H1 (cell line): ENCODE results near the gene RNF157. TPM values are rescaled to one million over a fixed set of nuclear protein-coding genes. Genes with fewer than 3 reads are reported as not detected.

Experiments
- CTCF ChIA-PET: fragments of 300-600 bp; sonication (Branson Sonifier 250); formaldehyde crosslinking; loops from one replicate; lab custom pipeline; 2021; ENCODE audit not compliant: partially characterized antibody; lab: Charles Lee
- POLR2A ChIA-PET: fragments of 300-600 bp; sonication (Branson Sonifier 250); formaldehyde crosslinking; loops from one replicate; lab custom pipeline; 2021; ENCODE audit warnings: inconsistent platforms; ENCODE audit not compliant: partially characterized antibody; lab: Charles Lee
- DNase-seq, 2 experiments: peaks; one replicate each; pipeline versions ENCODE4 v3.0.0 to v3.0.0-alpha.2; 2010 to 2022; ENCODE audit warnings: low spot score in 2 of 2, low read depth in 1 of 2, mixed read lengths in 1 of 2
- FAIRE-seq: peaks from 2 replicates; lab custom pipeline; 2011; peaks lifted over from hg19 to GRCh38; lab: Jason Lieb, UNC
- H2AFZ ChIP-seq: 2 replicates; pipeline ENCODE4 v1.8.1; 2012; ENCODE audit warnings: low read length, inconsistent platforms
- H2AK5ac ChIP-seq: 2 replicates; pipeline ENCODE4 v1.6.1; 2013; ENCODE audit warnings: low read depth, low read length
- H2BK120ac ChIP-seq: replicated peaks from 2 replicates; pipeline ENCODE3; 2013; ENCODE audit warnings: low read depth, low read length, inconsistent platforms
- H2BK12ac ChIP-seq: 2 replicates; pipeline ENCODE4 v1.6.1; 2013; ENCODE audit warnings: low read depth, low read length
- H2BK15ac ChIP-seq: 2 replicates; pipeline ENCODE4 v1.6.1; 2013; ENCODE audit warnings: low read length
- H2BK20ac ChIP-seq: 2 replicates; pipeline ENCODE4 v1.6.1; 2013; ENCODE audit warnings: low read length
- H2BK5ac ChIP-seq: 2 replicates; pipeline ENCODE4 v1.6.1; 2013; ENCODE audit warnings: low read depth, low read length
- H3K14ac ChIP-seq: 2 replicates; pipeline ENCODE4 v1.6.1; 2013; ENCODE audit warnings: inconsistent platforms; ENCODE audit not compliant: insufficient read length
- H3K18ac ChIP-seq: 2 replicates; pipeline ENCODE4 v1.6.1; 2013; ENCODE audit warnings: low read length; ENCODE audit errors: extremely low read depth
- H3K23ac ChIP-seq: 2 replicates; pipeline ENCODE4 v1.6.1; 2013; ENCODE audit warnings: inconsistent platforms; ENCODE audit not compliant: insufficient read length
- H3K23me2 ChIP-seq: 2 replicates; pipeline ENCODE4 v1.6.1; 2013; ENCODE audit warnings: low read depth, low read length
- H3K27ac ChIP-seq: 2 replicates; pipeline ENCODE4 v1.6.1; 2011; ENCODE audit warnings: low read depth, low read length, inconsistent platforms
- H3K27me3 ChIP-seq, 4 experiments: replicated peaks in 1 of 4; 1 replicate in 1 of 4; 2 replicates in 3 of 4; pipeline versions ENCODE4 v1.6.1 to v1.8.1; 2011 to 2013; ENCODE audit warnings: low read length in 3 of 4, mild to moderate bottlenecking in 3 of 4, inconsistent platforms in 2 of 4, mixed read lengths in 2 of 4, moderate library complexity in 1 of 4; ENCODE audit not compliant: control insufficient read depth in 3 of 4, insufficient read depth in 3 of 4; ENCODE audit errors: extremely low read depth in 1 of 4
- H3K36me3 ChIP-seq, 4 experiments: 2 replicates each; pipeline versions ENCODE4 v1.6.1 to v1.8.1; 2011 to 2013; ENCODE audit warnings: mild to moderate bottlenecking in 4 of 4, low read length in 3 of 4, moderate library complexity in 2 of 4, control low read depth in 1 of 4, inconsistent platforms in 1 of 4; ENCODE audit not compliant: insufficient read depth in 4 of 4, control insufficient read depth in 2 of 4
- H3K4ac ChIP-seq: replicated peaks from 2 replicates; pipeline ENCODE3; 2013; ENCODE audit warnings: low read length, low read depth, mixed read lengths, inconsistent platforms; ENCODE audit not compliant: insufficient read length
- H3K4me1 ChIP-seq, 4 experiments: replicated peaks in 1 of 4; 1 replicate in 1 of 4; 2 replicates in 3 of 4; pipeline versions ENCODE4 v1.6.1 to v1.8.1; 2011 to 2013; ENCODE audit warnings: low read length in 3 of 4, inconsistent platforms in 2 of 4, mixed read lengths in 1 of 4; ENCODE audit not compliant: insufficient read depth in 4 of 4, control insufficient read depth in 3 of 4
- H3K4me2 ChIP-seq, 2 experiments: 2 replicates each; pipeline versions ENCODE4 v1.6.1 to v1.8.1; 2011 to 2013; ENCODE audit warnings: low read depth in 2 of 2, low read length in 2 of 2, control low read depth in 1 of 2, inconsistent platforms in 1 of 2, mild to moderate bottlenecking in 1 of 2; ENCODE audit not compliant: insufficient read depth in 1 of 2
- H3K4me3 ChIP-seq, 4 experiments: fragments of 200-600, 300-600 bp in 1 of 4; sonication (generic), shearing (Covaris generic), sonication (Bioruptor Twin) in 1 of 4; 2 replicates each; pipeline versions ENCODE4 v1.5.1 to v1.8.1; 2011 to 2016; ENCODE audit warnings: low read length in 4 of 4, low read depth in 3 of 4, control low read depth in 2 of 4, inconsistent platforms in 2 of 4, mild to moderate bottlenecking in 2 of 4, mixed read lengths in 1 of 4, moderate library complexity in 1 of 4; ENCODE audit not compliant: insufficient read depth in 2 of 4; ENCODE audit errors: extremely low read depth in 1 of 4
- H3K56ac ChIP-seq: replicated peaks from 2 replicates; pipeline ENCODE3; 2013; ENCODE audit warnings: low read depth, mild to moderate bottlenecking, mixed read lengths, low read length, inconsistent platforms; ENCODE audit not compliant: insufficient read length
- H3K79me1 ChIP-seq: 2 replicates; pipeline ENCODE4 v1.6.1; 2013; ENCODE audit warnings: low read depth, low read length, control low read depth
- H3K79me2 ChIP-seq, 2 experiments: 2 replicates each; pipeline versions ENCODE4 v1.6.1 to v1.8.1; 2012 to 2013; ENCODE audit warnings: low read length in 2 of 2, mild to moderate bottlenecking in 2 of 2, inconsistent platforms in 1 of 2; ENCODE audit not compliant: insufficient read depth in 2 of 2, control insufficient read depth in 1 of 2
- H3K9ac ChIP-seq, 4 experiments: replicated peaks in 1 of 4; 1 replicate in 1 of 4; 2 replicates in 3 of 4; pipeline versions ENCODE4 v1.6.1 to v1.8.1; 2011 to 2013; ENCODE audit warnings: low read depth in 3 of 4, low read length in 3 of 4, control low read depth in 2 of 4, mild to moderate bottlenecking in 2 of 4, moderate library complexity in 2 of 4, inconsistent platforms in 1 of 4; ENCODE audit errors: extremely low read depth in 1 of 4
- H3K9me3 ChIP-seq, 2 experiments: 2 replicates each; pipeline versions ENCODE4 v1.6.1 to v1.8.1; 2012 to 2013; ENCODE audit warnings: mild to moderate bottlenecking in 2 of 2, moderate library complexity in 2 of 2, control low read depth in 1 of 2, inconsistent platforms in 1 of 2, low read depth in 1 of 2, low read length in 1 of 2, mixed read lengths in 1 of 2; ENCODE audit not compliant: insufficient read depth in 2 of 2
- H4K20me1 ChIP-seq, 2 experiments: replicated peaks in 1 of 2; 2 replicates each; pipeline versions ENCODE3 to v1.8.1; 2011 to 2013; ENCODE audit warnings: inconsistent platforms in 2 of 2, low read length in 2 of 2, mild to moderate bottlenecking in 1 of 2; ENCODE audit not compliant: insufficient read depth in 2 of 2, control insufficient read depth in 1 of 2
- H4K5ac ChIP-seq: 2 replicates; pipeline ENCODE4 v1.6.1; 2013; ENCODE audit warnings: low read length, low read depth, mixed read lengths, inconsistent platforms; ENCODE audit not compliant: insufficient read length
- H4K8ac ChIP-seq: 2 replicates; pipeline ENCODE4 v1.8.0; 2013; ENCODE audit warnings: mild to moderate bottlenecking, moderate library complexity, low read length, inconsistent platforms; ENCODE audit not compliant: insufficient read depth; ENCODE audit errors: extremely low read depth
- H4K91ac ChIP-seq: replicated peaks from 2 replicates; pipeline ENCODE3; 2013; ENCODE audit warnings: low read length, mixed read lengths, inconsistent platforms; ENCODE audit not compliant: insufficient read length
- ASH2L ChIP-seq: fragments of 200-600, 300-600 bp; sonication (generic); IDR thresholded peaks from one replicate; pipeline ENCODE4 v1.7.1; 2017; ENCODE audit warnings: low read length
- CHD2 ChIP-seq: IDR thresholded peaks from 2 replicates; pipeline ENCODE4 v1.6.1; 2012; ENCODE audit warnings: low read length, improper control_type of control experiment
- CTCF ChIP-seq, 3 experiments: IDR thresholded peaks; 1 replicate in 2 of 3; 2 replicates in 1 of 3; pipeline versions ENCODE4 v1.5.1 to v1.6.1; 2011; ENCODE audit warnings: low read length in 3 of 3, mild to moderate bottlenecking in 3 of 3, inconsistent platforms in 2 of 3, low read depth in 1 of 3, moderate library complexity in 1 of 3; ENCODE audit not compliant: insufficient read depth in 1 of 3; ENCODE audit errors: control extremely low read depth in 1 of 3
- MAFK ChIP-seq: IDR thresholded peaks from 2 replicates; pipeline ENCODE4 v1.6.1; 2012; ENCODE audit warnings: low read depth, mild to moderate bottlenecking, improper control_type of control experiment, low read length
- PHF8 ChIP-seq: fragments of 200-600 bp; sonication (generic); conservative IDR thresholded peaks from 2 replicates; pipeline ENCODE4 v1.7.1; 2012; ENCODE audit warnings: low read depth, mild to moderate bottlenecking, inconsistent platforms, low read length, moderate library complexity
- POLR2AphosphoS5 ChIP-seq: IDR thresholded peaks from 2 replicates; pipeline ENCODE4 v1.6.1; 2011; ENCODE audit warnings: low read depth, low read length
- RNF2 ChIP-seq: fragments of 200-900, 300-1000 bp; sonication (generic); IDR thresholded peaks from 2 replicates; pipeline ENCODE4 v1.7.1; 2016; ENCODE audit warnings: borderline replicate concordance, low read depth, mild to moderate bottlenecking, antibody characterized with exemption, low read length; ENCODE audit not compliant: poor library complexity, severe bottlenecking; ENCODE audit errors: missing control alignments
- SP4 ChIP-seq: IDR thresholded peaks from 2 replicates; pipeline ENCODE4 v1.6.1; 2012; ENCODE audit warnings: low read length, inconsistent platforms
- TAF7 ChIP-seq: optimal IDR thresholded peaks from 2 replicates; pipeline ENCODE3; 2011; ENCODE audit warnings: low read depth, mild to moderate bottlenecking, inconsistent platforms, low read length, moderate library complexity, borderline replicate concordance
- WGBS, 2 experiments: shearing (Covaris generic) in 1 of 2; methylation state at CpG; one replicate each; pipeline versions ENCODE4 v1.1.6 to v1.1.7; 2013 to 2015; ENCODE audit warnings: low lambda C conversion rate in 2 of 2, mixed read lengths in 2 of 2, inconsistent platforms in 1 of 2, low coverage in 1 of 2, missing lambda C conversion rate in 1 of 2; ENCODE audit not compliant: insufficient replicate concordance in 2 of 2, insufficient coverage in 1 of 2, insufficient read length in 1 of 2; ENCODE audit errors: extremely low coverage in 1 of 2, missing lambda C conversion rate in 1 of 2; 5-methylcytosine and 5-hydroxymethylcytosine counted together
- polyA plus RNA-seq, 7 experiments: library from polyadenylated mRNA; depleted of rRNA in 3 of 7; stranded (reverse) in 5 of 7; unstranded in 2 of 7; fragments of >200 nt in 5 of 7; fragments of 200-250 nt in 2 of 7; gene quantifications; 1 replicate in 5 of 7; 2 replicates in 1 of 7; 4 replicates in 1 of 7; pipeline versions ENCODE4 v1.2.1 to v1.2.3, GENCODE V29; 2011 to 2013; ENCODE audit warnings: missing spikeins in 2 of 7, mixed read lengths in 2 of 7
- total RNA-seq: library from RNA; stranded (reverse); fragmentation: NEBNext Ultra II Directional; extraction: Animal tissue kit (Norgen Biotek cat#: 25700); gene quantifications from 2 replicates; pipeline ENCODE4 v1.2.1, GENCODE V29; 2021

RNF157 gene
- total and polyA plus RNA-seq, 2 of the 8 experiments (the other 6 are each of a cell fraction or from before 2014, with no cell fraction given): 13.4 to 16.7 TPM

- Histone ChIP-seq H2AFZ (no peak overlapping the region), H2BK5ac (peak overlapping the region; percentile 37; the same call in 1 of the 2 replicates), H2BK20ac (no peak overlapping the region), H3K36me3 (no peaks in the 10 kb centered on the region; a peak in 1 of 8 replicates), H3K79me1 (no peaks in the 10 kb centered on the region), H4K8ac (no peak overlapping the region), H3K4ac (no peak overlapping the region), H3K4me3 (no peak overlapping the region), H2BK15ac (no peak overlapping the region), H2BK120ac (no peak overlapping the region), H2BK12ac (no peak overlapping the region; the same call in 1 of the 2 replicates), H3K27ac (no peak overlapping the region), H3K23me2 (no peaks in the 10 kb centered on the region), H4K5ac (no peak overlapping the region), H3K9me3 (no peaks in the 10 kb centered on the region), H4K20me1 (no peaks in the 10 kb centered on the region), H3K18ac (no peak overlapping the region), H3K4me2 (no peak overlapping the region), H4K91ac (no peak overlapping the region), H3K9ac (no peak overlapping the region), H3K4me1 (peaks cover 0 to 3% (median 0%) of the 10 kb centered on the region in 4 experiments; a peak in 3 of 7 replicates), H3K23ac (no peak overlapping the region), H3K56ac (no peak overlapping the region), H3K27me3 (no peaks in the 10 kb centered on the region), H3K79me2 (no peaks in the 10 kb centered on the region), H2AK5ac (no peak overlapping the region), H3K14ac (no peak overlapping the region)
- WGBS, 2 experiments: 88% methylated on average over 30 of the region's 34 CpGs; no CpG with 5 or more reads in 1 of the 2 experiments
- ChIA-PET CTCF (interaction anchor here (0.8 to 23.7 kb wide), 15 partner anchors 8 to 221 kb away, joined by 3 to 425 read pairs (median 6); partner anchors contain the start of gene FOXJ1), POLR2A (interaction anchor here (1.3 to 1.8 kb wide), 2 partner anchors 87 to 92 kb away, joined by 3 to 4 read pairs; no protein-coding TSS in a partner anchor)
- no peak for DNase-seq
- FAIRE-seq: no peak
- TF ChIP-seq CHD2 (no peak), MAFK (no peak), POLR2AphosphoS5 (no peak), CTCF (IDR thresholded peaks at IDR 0.05; ENCODE audit: control extremely low read depth in 1 of 3, insufficient read depth in 1 of 3, low read depth in 1 of 3, low read length in 3 of 3) (no peak), SP4 (no peak), RNF2 (no peak), ASH2L (no peak), TAF7 (no peak), PHF8 (no peak)
Measured at GRCh38 chr17:76176701-76177574, 63.4 kb downstream of the RNF157 start.
